GM12801 (cell line): Measurements from ENCODE around the gene SUPT20H.

Source experiments
- CTCF ChIP-seq: IDR thresholded peaks from one replicate; pipeline ENCODE4 v1.5.1; 2011; ENCODE audit warnings: control low read depth; ENCODE audit not compliant: insufficient read length; ENCODE audit errors: extremely low read depth

SUPT20H gene

GRCh38 chr13:37087486-37087885, 28.0 kb upstream of the SUPT20H start:
- no peak for TF ChIP-seq CTCF

GRCh38 chr13:37085606-37086005, 26.1 kb upstream of the SUPT20H start:
- TF ChIP-seq CTCF: no peak

- TF ChIP-seq CTCF: no peak
Measured at GRCh38 chr13:37076818-37077217, 17.3 kb upstream of the SUPT20H start.

- TF ChIP-seq CTCF: no peak
Measured at GRCh38 chr13:37075164-37075563, 15.7 kb upstream of the SUPT20H start.

- TF ChIP-seq CTCF: no peak
Measured at GRCh38 chr13:37074703-37075102, 15.2 kb upstream of the SUPT20H start.

- TF ChIP-seq CTCF: no peak
Measured at GRCh38 chr13:37072024-37072423, 12.5 kb upstream of the SUPT20H start.

GRCh38 chr13:37070956-37071355, 11.5 kb upstream of the SUPT20H start:
- no peak for TF ChIP-seq CTCF

- TF ChIP-seq CTCF: no peak
Measured at GRCh38 chr13:37070145-37070695, 10.7 kb upstream of the SUPT20H start.
